SH-SY5Y (cell line): ENCODE results near the gene CAMSAP1.

ENCODE experiments used
- GATA2 ChIP-seq: IDR thresholded peaks from 2 replicates; pipeline ENCODE4 v1.6.1; 2011; ENCODE audit warnings: mild to moderate bottlenecking, low read depth, low read length
- GATA3 ChIP-seq: IDR thresholded peaks from 2 replicates; pipeline ENCODE4 v1.6.1; 2011; ENCODE audit warnings: low read depth, mild to moderate bottlenecking, low read length, moderate library complexity

Gene CAMSAP1

GRCh38 chr9:135908754-135909204 lies 1.4 kb upstream of the CAMSAP1 start:
- no peak for TF ChIP-seq GATA2
- no peak for TF ChIP-seq GATA3

GRCh38 chr9:135908093-135908753 lies 877 bp upstream of the CAMSAP1 start:
- no peak for TF ChIP-seq GATA2
- TF ChIP-seq GATA3 = no peak

GRCh38 chr9:135907006-135907430 lies 328 bp downstream of the CAMSAP1 start:
- no peak for TF ChIP-seq GATA3
- TF ChIP-seq GATA2 = no peak

- no peak for TF ChIP-seq GATA2
- no peak for TF ChIP-seq GATA3
Measured at GRCh38 chr9:135906291-135907005, 898 bp downstream of the CAMSAP1 start.

- TF ChIP-seq GATA2 (no peak), GATA3 (no peak)
Measured at GRCh38 chr9:135905380-135906258, 1.7 kb downstream of the CAMSAP1 start.

- TF ChIP-seq GATA2 (no peak), GATA3 (no peak)
Measured at GRCh38 chr9:135903786-135904520, 3.4 kb downstream of the CAMSAP1 start.

- no peak for TF ChIP-seq GATA3
- no peak for TF ChIP-seq GATA2
Measured at GRCh38 chr9:135903358-135903656, 4.0 kb downstream of the CAMSAP1 start.

- no peak for TF ChIP-seq GATA2
- TF ChIP-seq GATA3 = no peak
Measured at GRCh38 chr9:135902655-135903357, 4.5 kb downstream of the CAMSAP1 start.

GRCh38 chr9:135901826-135902225 lies 5.5 kb downstream of the CAMSAP1 start:
- TF ChIP-seq GATA3 = no peak
- no peak for TF ChIP-seq GATA2

- TF ChIP-seq GATA3 (no peak), GATA2 (no peak)
Measured at GRCh38 chr9:135901031-135901758, 6.2 kb downstream of the CAMSAP1 start.

- TF ChIP-seq GATA2 (no peak), GATA3 (no peak)
Measured at GRCh38 chr9:135898634-135899407, 8.5 kb downstream of the CAMSAP1 start.

GRCh38 chr9:135896626-135897025 lies 10.7 kb downstream of the CAMSAP1 start:
- TF ChIP-seq GATA2 (no peak), GATA3 (no peak)
